ENCODE data around the gene ALOX12B. TPM values are rescaled to one million over a fixed set of nuclear protein-coding genes. Genes with fewer than 3 reads are reported as not detected.

The ALOX12B gene
- total RNA-seq, 1 donor from 2014 or later: 0.35 TPM

DNA sequence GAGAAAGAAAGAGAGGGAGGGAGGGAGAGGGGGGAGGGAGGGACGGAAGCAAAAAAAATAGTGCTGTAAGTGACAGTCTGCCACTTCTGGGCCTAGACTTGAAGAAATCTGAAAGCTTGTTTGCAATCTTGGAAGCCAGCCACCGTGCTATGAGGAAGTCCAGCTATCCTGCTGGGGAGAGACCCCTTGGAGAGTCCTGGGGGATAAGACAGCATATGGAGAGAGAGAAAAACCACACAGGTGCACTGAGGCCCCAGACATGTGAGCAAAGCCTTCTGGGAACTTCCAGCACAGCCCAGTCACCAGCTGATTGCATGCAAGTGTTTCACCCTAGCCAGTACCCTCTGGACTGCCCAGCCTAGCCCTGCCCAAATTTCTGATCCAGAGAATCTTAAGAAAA is 12.6 kb upstream of the ALOX12B start:
- DNase-seq (ENCODE audit: low read depth): no peak
- TF ChIP-seq, protein P1, sequence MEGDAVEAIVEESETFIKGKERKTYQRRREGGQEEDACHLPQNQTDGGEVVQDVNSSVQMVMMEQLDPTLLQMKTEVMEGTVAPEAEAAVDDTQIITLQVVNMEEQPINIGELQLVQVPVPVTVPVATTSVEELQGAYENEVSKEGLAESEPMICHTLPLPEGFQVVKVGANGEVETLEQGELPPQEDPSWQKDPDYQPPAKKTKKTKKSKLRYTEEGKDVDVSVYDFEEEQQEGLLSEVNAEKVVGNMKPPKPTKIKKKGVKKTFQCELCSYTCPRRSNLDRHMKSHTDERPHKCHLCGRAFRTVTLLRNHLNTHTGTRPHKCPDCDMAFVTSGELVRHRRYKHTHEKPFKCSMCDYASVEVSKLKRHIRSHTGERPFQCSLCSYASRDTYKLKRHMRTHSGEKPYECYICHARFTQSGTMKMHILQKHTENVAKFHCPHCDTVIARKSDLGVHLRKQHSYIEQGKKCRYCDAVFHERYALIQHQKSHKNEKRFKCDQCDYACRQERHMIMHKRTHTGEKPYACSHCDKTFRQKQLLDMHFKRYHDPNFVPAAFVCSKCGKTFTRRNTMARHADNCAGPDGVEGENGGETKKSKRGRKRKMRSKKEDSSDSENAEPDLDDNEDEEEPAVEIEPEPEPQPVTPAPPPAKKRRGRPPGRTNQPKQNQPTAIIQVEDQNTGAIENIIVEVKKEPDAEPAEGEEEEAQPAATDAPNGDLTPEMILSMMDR (conservative IDR thresholded peaks at IDR 0.05; ENCODE audit: low read depth, low read length): no peak
- no peak overlapping the region for H3K4me3 ChIP-seq (ENCODE audit: low read depth, low read length)

DNA sequence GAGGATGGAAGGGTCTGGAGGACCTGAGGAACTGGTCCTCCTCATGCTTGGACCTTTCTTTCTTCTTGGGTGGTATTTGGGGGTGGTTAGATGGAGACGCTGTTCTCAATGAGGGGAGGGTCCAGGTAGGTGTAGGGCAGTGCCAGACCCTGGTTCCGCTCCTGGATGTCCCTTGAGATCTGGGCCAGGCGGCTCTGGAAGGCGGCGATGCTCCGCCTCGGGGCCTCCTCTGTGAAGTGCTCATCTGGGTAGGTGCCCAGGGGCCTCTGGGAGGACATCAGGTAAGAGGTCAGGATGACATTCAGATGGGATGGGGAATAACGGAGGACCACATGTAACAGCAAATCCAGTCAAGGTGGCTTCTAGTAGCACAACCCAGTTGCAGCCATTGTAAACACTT is 9.0 kb upstream of the ALOX12B start:
- no peak for DNase-seq (ENCODE audit: low read depth)
- TF ChIP-seq, protein P1 (conservative IDR thresholded peaks at IDR 0.05; ENCODE audit: low read depth, low read length): no peak
- H3K4me3 ChIP-seq (ENCODE audit: low read depth, low read length): no peak overlapping the region

DNA sequence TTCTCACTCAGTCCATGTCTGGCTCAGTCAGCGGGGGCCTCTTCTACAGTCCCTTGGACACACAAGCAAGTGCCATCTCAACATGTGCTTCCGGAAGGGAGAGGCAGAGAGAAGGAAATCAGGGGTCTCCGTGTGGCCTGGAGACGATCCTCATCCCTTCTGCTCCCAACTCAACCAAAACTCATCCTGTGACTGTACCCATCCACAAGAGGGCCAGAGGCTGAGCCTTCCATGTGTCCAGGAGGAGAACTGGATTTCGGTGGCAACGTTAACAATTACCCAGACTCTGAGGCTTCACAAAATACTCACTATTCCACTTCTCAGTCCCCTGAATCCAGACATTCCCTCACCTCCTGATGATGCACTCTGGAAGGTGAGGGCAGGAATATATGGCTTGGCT is 7.8 kb upstream of the ALOX12B start:
- H3K4me3 ChIP-seq (ENCODE audit: low read depth, low read length): no peak overlapping the region
- DNase-seq (ENCODE audit: low read depth): no peak
- TF ChIP-seq, protein P1 (conservative IDR thresholded peaks at IDR 0.05; ENCODE audit: low read depth, low read length): no peak

DNA sequence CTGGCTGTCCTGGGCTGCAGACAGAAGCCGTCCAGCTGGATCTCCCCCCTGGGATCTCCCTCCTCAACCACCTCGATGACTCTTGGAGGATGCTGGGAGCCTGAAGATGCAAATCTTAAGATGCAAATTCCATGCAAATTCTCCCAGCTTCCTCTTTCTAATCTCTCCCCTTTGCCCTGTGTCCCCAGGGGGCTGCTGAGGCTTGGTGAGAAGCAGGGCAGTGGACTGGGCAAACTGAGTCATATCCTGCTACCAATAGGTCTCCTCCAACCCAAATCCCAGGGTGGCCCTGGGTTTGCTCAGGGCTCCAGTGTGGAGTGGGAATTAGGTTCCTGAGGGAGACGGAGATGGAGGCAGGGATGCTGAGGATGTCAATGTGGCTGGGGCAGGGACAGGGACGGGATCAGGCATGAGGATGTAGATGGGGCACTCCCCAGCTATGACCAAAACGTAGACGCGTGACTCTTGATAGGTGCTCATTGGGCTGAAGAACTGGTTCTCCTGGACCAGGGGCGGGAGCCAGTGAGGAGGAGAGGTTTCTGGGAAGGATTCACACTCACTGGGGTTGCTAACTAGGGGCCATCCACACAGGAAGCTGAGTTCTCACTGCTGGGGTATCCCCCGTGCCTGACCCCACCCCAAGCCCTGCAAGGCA is 3.6 kb upstream of the ALOX12B start:
- no peak for DNase-seq (ENCODE audit: low read depth)
- TF ChIP-seq, protein P1 (conservative IDR thresholded peaks at IDR 0.05; ENCODE audit: low read depth, low read length): no peak
- no peak overlapping the region for H3K4me3 ChIP-seq (ENCODE audit: low read depth, low read length)

DNA sequence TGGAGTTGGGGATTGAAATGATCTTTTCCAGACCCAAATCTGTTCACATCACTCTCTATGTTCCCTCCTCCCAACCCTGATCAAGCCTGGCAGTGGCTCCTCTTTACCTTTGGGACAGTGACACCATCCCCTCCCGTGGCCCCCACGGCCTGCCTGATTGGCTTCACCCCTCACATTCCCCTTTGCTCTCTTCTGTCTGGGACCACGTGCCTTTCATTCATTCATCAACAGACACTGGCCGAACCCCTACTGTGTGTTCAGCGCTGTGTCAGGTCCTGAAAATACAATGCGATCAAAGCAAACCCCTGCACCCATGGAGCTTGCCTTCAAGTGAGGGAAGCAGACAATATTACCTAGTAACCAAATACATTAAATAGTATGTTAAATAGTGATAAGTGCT is 2.2 kb upstream of the ALOX12B start:
- no peak overlapping the region for H3K4me3 ChIP-seq (ENCODE audit: low read depth, low read length)
- DNase-seq (ENCODE audit: low read depth): no peak
- TF ChIP-seq, protein P1 (conservative IDR thresholded peaks at IDR 0.05; ENCODE audit: low read depth, low read length): no peak

DNA sequence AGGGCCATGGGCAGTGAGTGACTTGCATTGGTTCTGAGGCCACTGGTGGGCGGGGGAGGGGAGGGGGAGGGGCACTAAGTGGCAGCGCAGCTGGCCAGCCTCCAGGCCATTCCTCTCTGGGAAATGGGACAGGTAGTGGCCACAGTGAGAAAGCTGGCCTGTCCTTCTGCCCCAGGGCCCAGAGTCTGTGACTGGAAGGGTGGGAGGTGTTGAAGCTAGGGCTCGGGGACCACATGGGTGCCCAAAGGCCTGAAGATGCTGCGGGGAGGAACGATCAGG is 375 bp upstream of the ALOX12B start:
- no peak for DNase-seq (ENCODE audit: low read depth)
- TF ChIP-seq, protein P1 (conservative IDR thresholded peaks at IDR 0.05; ENCODE audit: low read depth, low read length): no peak
- H3K4me3 ChIP-seq (ENCODE audit: low read depth, low read length): no peak overlapping the region

DNA sequence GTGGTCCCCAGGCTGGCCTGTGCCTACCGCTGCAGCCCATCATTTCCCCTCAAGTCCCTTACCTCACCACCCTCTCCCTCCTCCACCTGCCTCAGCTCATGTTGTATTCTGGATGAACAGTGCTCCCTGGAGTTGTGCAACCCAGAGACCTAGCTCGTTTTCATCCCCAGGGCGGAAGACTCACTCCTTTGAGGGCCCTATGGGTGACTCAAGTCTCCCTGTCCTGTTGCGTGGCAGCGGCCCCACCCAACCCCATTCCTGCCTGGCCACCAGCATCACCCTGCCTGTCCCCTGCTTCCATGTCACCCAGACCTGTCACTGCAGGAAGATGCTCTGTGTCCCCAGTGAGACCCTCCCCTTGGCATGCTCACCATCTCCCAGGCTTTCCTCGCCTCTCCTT is 3.3 kb downstream of the ALOX12B start:
- no peak overlapping the region for H3K4me3 ChIP-seq (ENCODE audit: low read depth, low read length)
- DNase-seq (ENCODE audit: low read depth): no peak
- TF ChIP-seq, protein P1 (conservative IDR thresholded peaks at IDR 0.05; ENCODE audit: low read depth, low read length): no peak
